Suprapubic skin (tissue), 4 donors: ENCODE measurements around the gene RRAD.

Source experiments
- EP300 ChIP-seq: sonication (generic); formaldehyde crosslinking; IDR thresholded peaks from one replicate; pipeline ENCODE4 v1.6.1; 2017; ENCODE audit warnings: antibody characterized with exemption
- POLR2AphosphoS5 ChIP-seq, 3 donors: sonication (generic); formaldehyde crosslinking; IDR thresholded peaks; one replicate each; pipeline ENCODE4 v1.6.1; 2017; ENCODE audit warnings: antibody characterized with exemption in 3 of 3
- TF ChIP-seq, protein P1 (sequence below), 2 donors: fragments of 200-600 bp in 1 of 2; fragments of 450-650 bp in 1 of 2; sonication (generic) in 1 of 2; IDR thresholded peaks; one replicate each; pipeline ENCODE4 v1.5.1; 2016 to 2019; ENCODE audit warnings: antibody characterized with exemption in 2 of 2, mild to moderate bottlenecking in 1 of 2, moderate library complexity in 1 of 2

DNA sequence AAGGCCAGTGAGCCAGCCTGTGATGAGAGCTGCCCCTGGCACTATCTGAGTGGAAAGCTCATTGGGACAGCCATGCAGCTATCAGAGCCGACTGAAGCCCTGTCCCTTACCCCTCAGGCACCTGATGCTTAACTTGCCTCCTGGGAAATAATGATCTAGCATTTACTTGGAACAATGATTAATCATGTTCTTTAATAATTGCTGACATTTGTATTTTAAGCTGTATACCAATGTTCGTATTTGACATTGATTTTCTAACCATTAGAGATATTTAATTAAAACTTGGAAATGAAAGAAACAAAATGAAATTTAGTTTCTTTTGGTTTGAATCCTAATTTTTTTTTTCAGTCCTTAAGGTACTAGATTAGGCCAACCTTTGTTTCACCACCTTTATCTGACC is 34.5 kb downstream of the RRAD start:
- TF ChIP-seq, protein P1, sequence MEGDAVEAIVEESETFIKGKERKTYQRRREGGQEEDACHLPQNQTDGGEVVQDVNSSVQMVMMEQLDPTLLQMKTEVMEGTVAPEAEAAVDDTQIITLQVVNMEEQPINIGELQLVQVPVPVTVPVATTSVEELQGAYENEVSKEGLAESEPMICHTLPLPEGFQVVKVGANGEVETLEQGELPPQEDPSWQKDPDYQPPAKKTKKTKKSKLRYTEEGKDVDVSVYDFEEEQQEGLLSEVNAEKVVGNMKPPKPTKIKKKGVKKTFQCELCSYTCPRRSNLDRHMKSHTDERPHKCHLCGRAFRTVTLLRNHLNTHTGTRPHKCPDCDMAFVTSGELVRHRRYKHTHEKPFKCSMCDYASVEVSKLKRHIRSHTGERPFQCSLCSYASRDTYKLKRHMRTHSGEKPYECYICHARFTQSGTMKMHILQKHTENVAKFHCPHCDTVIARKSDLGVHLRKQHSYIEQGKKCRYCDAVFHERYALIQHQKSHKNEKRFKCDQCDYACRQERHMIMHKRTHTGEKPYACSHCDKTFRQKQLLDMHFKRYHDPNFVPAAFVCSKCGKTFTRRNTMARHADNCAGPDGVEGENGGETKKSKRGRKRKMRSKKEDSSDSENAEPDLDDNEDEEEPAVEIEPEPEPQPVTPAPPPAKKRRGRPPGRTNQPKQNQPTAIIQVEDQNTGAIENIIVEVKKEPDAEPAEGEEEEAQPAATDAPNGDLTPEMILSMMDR (IDR thresholded peaks at IDR 0.05): no peak
- TF ChIP-seq POLR2AphosphoS5 (IDR thresholded peaks at IDR 0.05): no peak
- no peak for TF ChIP-seq EP300
